Activated naive CD8-positive, alpha-beta T cell treated with anti-CD3 and anti-CD28 coated beads, Interleukin-2, amount 10 ng/mL, durations not matched to agents 7 days and 5 days (primary cell): ENCODE measurements around the gene GLCE. TPM values are rescaled to one million over a fixed set of nuclear protein-coding genes. Genes with fewer than 3 reads are reported as not detected.

Experiments
- ATAC-seq: fragments of 150-1000 bp; cut with Tn5 transposase; one replicate; pipeline ENCODE4 v1.10.0; 2021; ENCODE audit warnings: low read depth, moderate library complexity
- POLR2A ChIA-PET: fragments of 350-600 bp; sonication (Branson Sonifier 250); formaldehyde crosslinking; loops from one replicate; lab custom pipeline; 2021; ENCODE audit warnings: antibody characterized with exemption; lab: Charles Lee
- DNase-seq: peaks from one replicate; pipeline ENCODE4 v3.0.0; 2021
- H3K27ac Mint-ChIP-seq: one replicate; pipeline ENCODE4 v1.8.0; 2022; ENCODE audit warnings: mild to moderate bottlenecking, mixed read lengths
- H3K27me3 Mint-ChIP-seq: one replicate; pipeline ENCODE4 v1.8.0; 2022; ENCODE audit warnings: mild to moderate bottlenecking, moderate library complexity, mixed read lengths
- H3K36me3 Mint-ChIP-seq: one replicate; pipeline ENCODE4 v1.8.0; 2021; ENCODE audit warnings: mild to moderate bottlenecking, mixed read lengths
- H3K4me1 Mint-ChIP-seq: one replicate; pipeline ENCODE4 v1.8.0; 2021; ENCODE audit warnings: mixed read lengths
- H3K4me3 Mint-ChIP-seq: one replicate; pipeline ENCODE4 v1.8.0; 2022; ENCODE audit warnings: mild to moderate bottlenecking, moderate library complexity, mixed read lengths
- H3K9me3 Mint-ChIP-seq: one replicate; pipeline ENCODE4 v1.8.0; 2021; ENCODE audit warnings: mixed read lengths
- total RNA-seq, 2 experiments: library from RNA; stranded (reverse); gene quantifications; one replicate each; pipeline ENCODE4 v1.2.3, GENCODE V29; 2021

Gene GLCE
- total RNA-seq, 2 experiments from 2014 or later = 4.1 to 4.7 TPM

DNA sequence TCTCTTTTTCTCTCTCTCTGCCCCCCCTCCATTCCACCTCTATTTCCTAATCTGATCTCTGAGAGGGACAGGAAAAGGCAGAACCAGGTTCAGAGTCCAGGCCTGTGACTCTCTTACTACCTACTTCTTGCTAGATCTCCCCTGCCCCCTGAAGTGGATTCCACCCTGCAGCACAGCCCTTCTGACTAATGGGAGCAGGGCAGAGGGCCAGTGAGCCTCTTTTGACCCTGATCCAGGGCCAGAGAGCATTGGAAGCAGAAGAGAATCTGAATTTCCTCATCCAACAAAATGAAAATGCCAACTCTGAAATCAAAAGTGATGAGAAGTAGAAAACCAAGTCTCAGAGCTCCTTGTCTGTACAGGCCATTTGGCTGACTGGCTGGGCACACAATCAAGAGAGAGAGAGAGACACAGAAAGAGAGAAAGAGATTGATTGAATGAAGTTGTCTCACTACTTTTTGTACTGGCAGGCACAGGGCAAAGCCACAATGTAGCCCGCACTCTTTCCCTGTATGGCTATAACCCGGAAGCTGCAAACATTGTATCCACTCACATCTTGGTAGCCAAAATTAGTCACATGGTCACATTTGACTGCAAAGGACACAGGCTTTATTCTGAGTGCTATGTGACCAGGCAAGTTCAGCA, 31.6 kb upstream of the GLCE start:
- Mint-ChIP-seq H3K36me3 (no peaks in the 10 kb centered on the region), H3K4me3 (no peak overlapping the region), H3K9me3 (no peaks in the 10 kb centered on the region), H3K27ac (no peak overlapping the region), H3K4me1 (peaks cover 9% of the 10 kb centered on the region), H3K27me3 (no peaks in the 10 kb centered on the region)
- POLR2A ChIA-PET = no interaction called here
- DNase-seq (no peak), ATAC-seq (no peak)

DNA sequence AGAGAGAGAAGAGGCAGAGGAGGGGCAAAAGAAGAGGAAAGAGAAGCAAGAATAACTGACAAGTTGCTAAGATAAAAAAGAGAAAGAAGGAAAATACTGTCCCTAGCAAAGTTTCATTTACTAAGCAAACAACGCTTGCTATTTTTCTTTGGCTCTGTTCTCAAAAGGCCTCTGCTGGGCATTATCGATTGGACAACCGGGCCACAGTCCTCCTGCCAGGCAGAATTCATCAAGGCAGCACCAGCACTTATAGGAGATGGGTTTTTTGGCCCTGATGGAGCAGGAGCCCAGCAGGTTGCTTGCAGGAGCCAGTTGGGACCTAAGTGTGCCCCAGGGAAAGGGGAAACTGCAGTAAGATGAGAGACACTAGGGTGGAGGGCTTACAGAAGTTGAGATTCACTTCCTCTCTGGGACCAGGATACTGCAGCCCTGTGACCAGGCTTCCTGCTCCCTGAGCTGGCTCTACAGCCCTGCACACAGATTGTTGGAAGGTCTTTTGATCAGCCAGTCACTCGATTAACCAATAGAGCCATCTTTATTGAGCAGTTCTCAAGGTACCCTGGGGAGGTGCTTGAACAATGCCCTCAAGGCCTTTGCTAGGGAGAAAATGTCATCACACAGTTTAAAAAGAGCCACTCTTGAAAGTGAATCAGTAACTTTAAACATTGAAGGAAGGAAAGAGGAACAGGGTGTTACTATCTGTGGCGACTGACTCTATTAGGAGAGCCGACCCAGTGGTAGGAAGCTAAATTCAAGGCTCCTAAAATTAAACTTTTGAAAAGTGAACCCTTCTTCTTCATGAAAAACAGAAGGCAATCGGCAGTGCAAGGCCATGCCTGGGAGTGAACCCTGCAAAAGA, 28.8 kb upstream of the GLCE start:
- Mint-ChIP-seq H3K4me1 (peaks cover 1% of the 10 kb centered on the region), H3K27ac (no peak overlapping the region), H3K36me3 (no peaks in the 10 kb centered on the region), H3K4me3 (no peak overlapping the region), H3K27me3 (peaks cover 9% of the 10 kb centered on the region), H3K9me3 (no peaks in the 10 kb centered on the region)
- DNase-seq = no peak
- ATAC-seq = no peak
- POLR2A ChIA-PET = no interaction called here

DNA sequence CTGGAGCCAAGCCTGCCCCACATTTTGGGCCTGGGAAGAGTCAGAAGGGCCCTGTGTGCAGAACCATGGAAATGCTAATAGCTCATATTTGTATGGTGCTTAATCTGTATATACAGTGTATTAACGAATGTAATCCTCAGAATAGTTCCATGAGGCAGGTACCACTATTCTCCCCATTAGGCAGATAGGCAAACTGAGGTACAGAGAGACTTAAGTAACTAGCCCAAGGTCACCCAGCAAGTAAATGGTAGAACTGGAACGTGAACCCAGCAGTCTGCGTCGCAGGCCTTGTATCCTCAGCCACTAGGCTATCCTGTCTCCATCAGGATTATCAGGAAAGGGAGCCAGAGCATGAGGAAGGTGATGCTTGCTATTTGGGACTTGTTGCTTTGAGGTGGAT, 28.0 kb upstream of the GLCE start:
- Mint-ChIP-seq H3K27me3 (peaks cover 17% of the 10 kb centered on the region), H3K4me1 (peaks cover 1% of the 10 kb centered on the region), H3K27ac (no peak overlapping the region), H3K4me3 (no peak overlapping the region), H3K9me3 (no peaks in the 10 kb centered on the region), H3K36me3 (no peaks in the 10 kb centered on the region)
- ATAC-seq (no peak), DNase-seq (no peak)
- POLR2A ChIA-PET = no interaction called here

GRCh38 chr15:69132977-69133861, 27.2 kb upstream of the GLCE start:
- Mint-ChIP-seq H3K36me3 (no peaks in the 10 kb centered on the region), H3K4me1 (peaks cover 1% of the 10 kb centered on the region), H3K9me3 (no peaks in the 10 kb centered on the region), H3K27me3 (peaks cover 22% of the 10 kb centered on the region), H3K4me3 (no peak overlapping the region), H3K27ac (no peak overlapping the region)
- no peak for DNase-seq
- POLR2A ChIA-PET = interaction anchor here (0.6 kb wide), 1 partner anchor 318 kb away, joined by 4 read pairs; no protein-coding TSS in a partner anchor
- ATAC-seq = no peak

- no peaks in the 10 kb centered on the region for H3K4me1 Mint-ChIP-seq
- no peak for ATAC-seq
- H3K27me3 Mint-ChIP-seq = peaks cover 28% of the 10 kb centered on the region
- POLR2A ChIA-PET = no interaction called here
- H3K36me3 Mint-ChIP-seq = no peaks in the 10 kb centered on the region
- no peaks in the 10 kb centered on the region for H3K9me3 Mint-ChIP-seq
- H3K27ac Mint-ChIP-seq = no peak overlapping the region
- DNase-seq = no peak
- no peak overlapping the region for H3K4me3 Mint-ChIP-seq
Measured at GRCh38 chr15:69133862-69134519, 26.4 kb upstream of the GLCE start.

- no peak for DNase-seq
- Mint-ChIP-seq H3K36me3 (no peaks in the 10 kb centered on the region), H3K4me1 (no peaks in the 10 kb centered on the region), H3K27me3 (peaks cover 36% of the 10 kb centered on the region), H3K27ac (no peak overlapping the region), H3K9me3 (no peaks in the 10 kb centered on the region), H3K4me3 (no peak overlapping the region)
- ATAC-seq = no peak
- POLR2A ChIA-PET = no interaction called here
Measured at GRCh38 chr15:69134791-69135190, 25.6 kb upstream of the GLCE start.

- Mint-ChIP-seq H3K9me3 (no peaks in the 10 kb centered on the region), H3K4me1 (no peaks in the 10 kb centered on the region)
- POLR2A ChIA-PET = no interaction called here
Measured at GRCh38 chr15:69135499-69135898, 24.9 kb upstream of the GLCE start.

DNA sequence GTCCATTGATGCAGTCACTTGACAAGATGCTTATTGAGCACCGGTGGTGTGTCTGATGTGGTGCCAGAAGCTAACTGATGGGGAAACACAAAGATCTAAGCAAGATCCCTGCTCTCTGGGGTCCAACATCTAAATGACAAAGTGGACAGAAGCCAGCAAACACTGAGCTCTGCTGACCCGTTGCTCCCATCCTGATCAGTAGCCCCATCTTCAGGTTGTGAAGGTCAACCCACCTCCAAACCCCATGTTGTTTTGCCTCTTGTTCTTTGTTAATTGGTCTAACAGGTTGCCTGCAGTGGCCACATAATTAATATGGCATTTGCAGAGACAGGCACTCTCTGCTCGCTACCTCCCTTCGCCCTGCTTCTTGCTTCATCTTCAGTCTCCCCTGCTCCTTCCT, 21.5 kb upstream of the GLCE start:
- Mint-ChIP-seq H3K36me3 (no peaks in the 10 kb centered on the region), H3K27me3 (peaks cover 59% of the 10 kb centered on the region), H3K4me3 (no peak overlapping the region), H3K27ac (no peak overlapping the region), H3K9me3 (no peaks in the 10 kb centered on the region), H3K4me1 (no peaks in the 10 kb centered on the region)
- DNase-seq (no peak), ATAC-seq (no peak)
- POLR2A ChIA-PET = no interaction called here

More at GRCh38 chr15:69135499-69135898, 24.9 kb upstream of the GLCE start:
- peaks cover 42% of the 10 kb centered on the region for H3K27me3 Mint-ChIP-seq
- no peak overlapping the region for H3K27ac Mint-ChIP-seq
- ATAC-seq = no peak
- no peak overlapping the region for H3K4me3 Mint-ChIP-seq
- DNase-seq = no peak
- no peaks in the 10 kb centered on the region for H3K36me3 Mint-ChIP-seq

- peaks cover 56% of the 10 kb centered on the region for H3K27me3 Mint-ChIP-seq
- no peak for DNase-seq
- ATAC-seq = no peak
- H3K27ac Mint-ChIP-seq = no peak overlapping the region
- H3K36me3 Mint-ChIP-seq = no peaks in the 10 kb centered on the region
- no peaks in the 10 kb centered on the region for H3K4me1 Mint-ChIP-seq
- no peaks in the 10 kb centered on the region for H3K9me3 Mint-ChIP-seq
- POLR2A ChIA-PET = interaction anchor here (0.5 kb wide), 1 partner anchor 23 kb away, joined by 4 read pairs; no protein-coding TSS in a partner anchor
- H3K4me3 Mint-ChIP-seq = no peak overlapping the region
Measured at GRCh38 chr15:69140306-69140705, 20.1 kb upstream of the GLCE start.

DNA sequence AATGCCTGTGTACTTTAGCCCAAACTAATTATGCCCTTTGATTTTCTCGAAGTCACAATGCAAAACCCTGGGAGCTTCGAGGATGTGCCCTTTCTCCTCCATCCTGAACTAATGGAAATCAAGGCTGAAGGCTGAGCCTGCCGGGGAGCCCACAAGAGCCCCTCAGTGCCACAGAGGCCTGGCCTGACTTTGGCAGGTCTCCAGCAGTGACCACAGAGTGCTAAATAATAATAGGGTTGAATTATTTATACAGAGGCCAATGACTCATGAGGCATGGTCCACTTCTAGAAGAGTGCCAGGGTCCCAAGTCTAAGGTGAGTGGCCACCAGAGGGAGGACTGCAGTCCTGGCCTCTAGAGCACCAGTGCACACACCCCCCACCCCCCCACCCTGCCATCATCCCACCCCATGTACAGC, 19.1 kb upstream of the GLCE start:
- Mint-ChIP-seq H3K4me1 (no peaks in the 10 kb centered on the region), H3K9me3 (no peaks in the 10 kb centered on the region), H3K36me3 (no peaks in the 10 kb centered on the region), H3K4me3 (no peak overlapping the region), H3K27me3 (peaks cover 58% of the 10 kb centered on the region), H3K27ac (no peak overlapping the region)
- no peak for ATAC-seq
- DNase-seq = no peak
- POLR2A ChIA-PET = no interaction called here

DNA sequence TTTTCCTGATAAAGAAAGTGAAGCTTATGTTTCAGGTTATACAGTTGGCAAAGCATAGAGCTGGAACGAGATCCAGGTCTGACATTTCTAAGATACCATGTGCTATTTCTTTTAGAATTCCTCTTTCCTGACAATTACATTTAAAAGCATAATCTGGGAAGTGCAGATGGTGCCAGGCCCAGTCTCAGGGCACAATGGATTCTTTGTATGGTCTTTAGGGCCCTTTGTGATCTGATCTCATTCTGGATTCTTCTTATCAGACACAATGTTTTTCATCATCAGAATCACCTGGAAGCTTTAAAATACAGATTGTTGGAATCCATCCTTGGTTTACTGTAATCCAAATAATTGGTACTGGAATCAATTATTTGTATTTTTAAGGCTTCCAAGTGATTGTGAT, 18.6 kb upstream of the GLCE start:
- H3K27me3 Mint-ChIP-seq = peaks cover 56% of the 10 kb centered on the region
- POLR2A ChIA-PET = no interaction called here
- H3K27ac Mint-ChIP-seq = no peak overlapping the region
- no peaks in the 10 kb centered on the region for H3K4me1 Mint-ChIP-seq
- H3K36me3 Mint-ChIP-seq = no peaks in the 10 kb centered on the region
- no peak overlapping the region for H3K4me3 Mint-ChIP-seq
- DNase-seq (no peak), ATAC-seq (no peak)
- H3K9me3 Mint-ChIP-seq = no peaks in the 10 kb centered on the region

GRCh38 chr15:69143756-69144436, 16.5 kb upstream of the GLCE start:
- DNase-seq = no peak
- Mint-ChIP-seq H3K9me3 (no peaks in the 10 kb centered on the region), H3K27me3 (peaks cover 52% of the 10 kb centered on the region), H3K36me3 (no peaks in the 10 kb centered on the region), H3K4me3 (no peak overlapping the region), H3K4me1 (no peaks in the 10 kb centered on the region), H3K27ac (no peak overlapping the region)
- ATAC-seq = no peak
- POLR2A ChIA-PET = no interaction called here
